Measurements from ENCODE around the gene MGAT3. TPM values are rescaled to one million over a fixed set of nuclear protein-coding genes. Genes with fewer than 3 reads are reported as not detected.
A peak's percentile ranks its signal among the peaks of the same experiment; 100 is the strongest.

Gene MGAT3
- total RNA-seq, 4 donors from 2014 or later, result 0.08 to 1.3 (median 0.62) TPM

DNA sequence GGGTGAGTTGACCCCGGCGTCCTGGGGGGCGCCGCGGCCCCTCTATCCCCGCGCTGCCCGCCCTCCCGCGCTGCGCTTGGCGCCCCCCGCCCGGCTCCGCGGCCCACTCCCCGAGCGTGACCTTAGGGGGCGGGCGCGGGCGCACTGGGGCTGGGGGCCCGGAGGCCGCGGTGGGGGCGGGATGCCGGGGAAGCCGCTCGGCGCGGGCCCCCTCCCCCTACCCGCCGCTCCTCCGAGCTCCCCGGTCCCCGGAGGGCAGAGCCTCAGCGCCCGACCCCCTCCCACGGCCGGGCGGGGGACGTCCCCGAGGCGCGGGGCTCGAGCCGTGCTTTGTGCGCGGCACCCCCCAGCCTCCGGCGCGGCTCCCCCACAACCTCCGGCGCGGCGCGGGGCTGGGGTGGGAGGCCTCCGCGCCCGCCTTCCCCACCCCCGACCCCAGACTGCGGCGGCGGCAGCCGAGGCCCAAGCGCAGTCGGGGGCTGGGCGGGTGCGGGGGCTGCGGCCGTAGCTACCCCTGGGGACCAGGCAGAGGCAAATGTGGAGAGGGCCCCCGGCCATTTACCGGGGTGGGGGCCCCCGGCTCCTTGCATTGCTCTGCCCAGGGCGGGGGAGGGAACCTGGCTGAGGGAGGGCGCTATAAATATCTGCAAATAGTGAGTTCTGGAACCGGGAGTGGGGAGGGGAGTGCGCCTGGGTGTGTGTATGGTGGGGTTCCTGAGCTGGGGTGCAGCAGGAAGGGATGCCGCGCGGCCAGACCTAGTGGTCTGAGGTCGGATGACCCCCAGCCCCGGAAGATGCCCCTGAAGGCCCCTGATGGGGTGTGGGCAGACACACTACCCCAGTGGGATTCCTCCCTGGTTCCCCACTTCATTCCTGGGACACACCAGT, 988 bp downstream of the MGAT3 start:
- intact Hi-C loops (cut with DNase I), result no loop called here
- Histone ChIP-seq H3K9me3 (no peaks in the 10 kb centered on the region), H3K36me3 (no peaks in the 10 kb centered on the region), H3K4me3 (peak overlapping the region; percentile 20 to 72 (median 50)), H3K4me1 (peaks cover 0 to 42% (median 15%) of the 10 kb centered on the region in 3 donors), H3K27me3 (peaks cover 8 to 52% (median 11%) of the 10 kb centered on the region in 4 donors), H3K27ac (peak overlapping the region; percentile 48 to 78 (median 63))
- no peak for DNase-seq
- WGBS, 2 donors, result 0 to 10% methylated on average over 2 to 6 of the region's 83 CpGs
- TF ChIP-seq POLR2A (IDR thresholded peaks at IDR 0.05), result no peak
- TF ChIP-seq, protein P1, sequence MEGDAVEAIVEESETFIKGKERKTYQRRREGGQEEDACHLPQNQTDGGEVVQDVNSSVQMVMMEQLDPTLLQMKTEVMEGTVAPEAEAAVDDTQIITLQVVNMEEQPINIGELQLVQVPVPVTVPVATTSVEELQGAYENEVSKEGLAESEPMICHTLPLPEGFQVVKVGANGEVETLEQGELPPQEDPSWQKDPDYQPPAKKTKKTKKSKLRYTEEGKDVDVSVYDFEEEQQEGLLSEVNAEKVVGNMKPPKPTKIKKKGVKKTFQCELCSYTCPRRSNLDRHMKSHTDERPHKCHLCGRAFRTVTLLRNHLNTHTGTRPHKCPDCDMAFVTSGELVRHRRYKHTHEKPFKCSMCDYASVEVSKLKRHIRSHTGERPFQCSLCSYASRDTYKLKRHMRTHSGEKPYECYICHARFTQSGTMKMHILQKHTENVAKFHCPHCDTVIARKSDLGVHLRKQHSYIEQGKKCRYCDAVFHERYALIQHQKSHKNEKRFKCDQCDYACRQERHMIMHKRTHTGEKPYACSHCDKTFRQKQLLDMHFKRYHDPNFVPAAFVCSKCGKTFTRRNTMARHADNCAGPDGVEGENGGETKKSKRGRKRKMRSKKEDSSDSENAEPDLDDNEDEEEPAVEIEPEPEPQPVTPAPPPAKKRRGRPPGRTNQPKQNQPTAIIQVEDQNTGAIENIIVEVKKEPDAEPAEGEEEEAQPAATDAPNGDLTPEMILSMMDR (IDR thresholded peaks at IDR 0.05), result no peak

DNA sequence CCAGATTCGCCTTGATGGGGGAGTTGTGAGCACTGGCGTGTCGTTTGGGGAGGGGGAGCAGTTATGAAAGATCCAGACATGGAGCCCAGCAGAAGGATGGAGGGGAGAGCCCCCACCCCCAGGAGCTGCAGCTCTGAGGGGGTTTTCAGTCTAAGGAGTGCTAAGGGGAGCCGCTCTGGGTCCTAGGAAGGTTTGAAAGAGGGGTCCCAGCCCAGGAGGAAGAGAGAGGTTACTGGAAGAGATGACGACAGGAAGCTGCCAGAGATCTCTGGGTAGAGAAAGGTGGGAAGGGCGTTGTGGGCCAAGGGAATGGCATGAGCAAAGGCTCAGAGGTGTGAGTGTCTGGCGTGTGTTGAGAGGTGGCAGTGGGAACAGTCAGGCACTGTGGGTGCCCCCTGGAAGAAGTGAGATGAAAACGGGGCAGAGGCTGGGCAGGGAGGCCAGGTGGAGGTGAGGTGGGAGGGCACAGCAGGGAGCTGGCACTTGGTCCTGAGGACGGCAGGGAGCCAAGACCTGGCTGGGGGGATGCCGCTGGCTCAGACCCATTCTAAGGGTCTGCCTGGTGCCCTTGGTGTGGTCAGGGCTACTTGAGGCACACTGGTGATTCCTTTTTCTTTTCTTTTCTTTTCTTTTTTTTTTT, 1.8 kb downstream of the MGAT3 start:
- peak overlapping the region in 3 of 4 donors; percentile 48 to 78 (median 77) for H3K27ac ChIP-seq
- 41 to 49% methylated on average over 7 to 8 of the region's 10 CpGs for WGBS, 2 donors
- intact Hi-C loops (cut with DNase I), result no loop called here
- peak overlapping the region in 3 of 4 donors; percentile 45 to 72 (median 56) for H3K4me3 ChIP-seq
- peaks cover 4 to 48% (median 15%) of the 10 kb centered on the region in 3 donors for H3K4me1 ChIP-seq
- no peaks in the 10 kb centered on the region for H3K36me3 ChIP-seq
- H3K27me3 ChIP-seq, result peaks cover 8 to 52% (median 11%) of the 10 kb centered on the region in 4 donors
- H3K9me3 ChIP-seq, result no peaks in the 10 kb centered on the region
- no peak for TF ChIP-seq POLR2A (IDR thresholded peaks at IDR 0.05)
- TF ChIP-seq, protein P1 (IDR thresholded peaks at IDR 0.05), result no peak
- no peak for DNase-seq

DNA sequence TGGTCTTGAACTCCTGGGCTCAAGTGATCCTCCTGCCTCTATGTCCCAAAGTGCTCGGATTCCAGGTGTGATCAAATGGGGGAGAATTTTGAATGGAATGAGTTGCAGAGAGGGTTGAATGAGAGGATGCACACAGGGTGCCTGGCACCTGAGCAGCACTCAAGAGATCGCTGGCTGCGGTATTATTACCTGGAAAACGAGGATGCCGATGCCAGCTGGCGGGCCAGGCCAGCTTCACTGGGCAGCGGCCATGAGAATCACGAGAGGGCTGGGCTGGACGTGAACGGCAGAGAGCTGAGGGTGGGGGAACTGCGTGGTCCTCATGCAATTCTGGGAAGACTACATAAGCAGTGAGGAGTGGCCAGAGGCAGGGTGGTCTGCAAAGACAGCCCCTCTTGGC, 2.9 kb downstream of the MGAT3 start:
- Histone ChIP-seq H3K4me3 (no peak overlapping the region), H3K9me3 (no peaks in the 10 kb centered on the region), H3K36me3 (no peaks in the 10 kb centered on the region), H3K27ac (no peak overlapping the region), H3K27me3 (peaks cover 8 to 52% (median 11%) of the 10 kb centered on the region in 4 donors), H3K4me1 (peaks cover 4 to 52% (median 13%) of the 10 kb centered on the region in 3 donors)
- TF ChIP-seq, protein P1 (IDR thresholded peaks at IDR 0.05), result no peak
- no peak for TF ChIP-seq POLR2A (IDR thresholded peaks at IDR 0.05)
- intact Hi-C loops (cut with DNase I), result no loop called here
- no peak for DNase-seq
- whole genome bisulfite sequencing, 2 donors, result 78 to 82% methylated on average over 11 of the region's 11 CpGs

DNA sequence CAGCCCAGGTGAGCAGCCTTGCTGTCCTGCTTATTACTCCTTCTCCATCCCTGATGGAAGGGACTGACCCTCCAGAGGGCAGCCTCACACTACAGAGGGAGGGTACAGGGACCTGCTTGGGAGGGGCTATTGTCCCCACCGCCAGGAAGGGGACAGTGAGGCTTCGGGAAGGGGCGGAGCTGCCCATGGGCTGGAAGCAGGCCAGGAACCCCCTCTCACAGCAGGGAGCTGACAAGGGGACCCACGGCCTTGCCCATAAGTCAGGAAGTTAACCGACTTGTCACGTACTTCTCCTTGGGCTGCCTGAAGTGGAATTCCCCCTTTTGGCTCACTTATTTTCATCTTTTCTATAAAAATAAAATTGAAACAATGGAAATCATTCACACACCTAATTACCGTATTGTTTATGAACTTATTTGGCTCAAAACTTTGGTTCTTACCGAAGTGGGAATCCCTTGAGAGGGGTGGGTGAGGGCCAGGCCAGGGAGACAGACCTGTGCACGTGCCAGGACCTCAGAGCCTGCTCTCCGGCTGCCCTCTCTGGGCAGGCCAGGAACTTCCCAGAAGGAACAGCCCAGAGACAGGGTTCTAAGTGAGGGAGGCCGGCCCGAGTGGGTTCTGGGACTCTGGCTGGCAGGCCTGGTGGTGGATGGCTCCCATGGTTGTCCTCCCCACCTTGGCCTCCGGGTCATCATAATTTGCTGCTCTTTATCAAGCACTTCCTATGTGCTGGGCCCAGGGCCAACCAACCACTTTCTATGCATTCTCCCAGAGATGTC, 5.8 kb downstream of the MGAT3 start:
- Histone ChIP-seq H3K4me1 (peaks cover 4 to 59% (median 10%) of the 10 kb centered on the region in 3 donors), H3K27ac (peak overlapping the region in 3 of 4 donors; percentile 21 to 71 (median 63)), H3K4me3 (no peak overlapping the region), H3K36me3 (no peaks in the 10 kb centered on the region), H3K27me3 (peaks cover 0 to 29% (median 5%) of the 10 kb centered on the region in 4 donors), H3K9me3 (no peaks in the 10 kb centered on the region)
- no peak for DNase-seq
- 53 to 57% methylated on average over 12 to 13 of the region's 13 CpGs for WGBS, 2 donors
- TF ChIP-seq, protein P1 (IDR thresholded peaks at IDR 0.05), result no peak
- no peak for TF ChIP-seq POLR2A (IDR thresholded peaks at IDR 0.05)
- intact Hi-C loops (cut with DNase I), result no loop called here
